Lower leg skin (tissue), 3 donors: Measurements from ENCODE around the gene C1orf21.

Experiments used
- POLR2A ChIP-seq, 2 donors: fragments of 450-650 bp; IDR thresholded peaks; one replicate each; pipeline ENCODE4 v1.6.1; 2016 to 2017; ENCODE audit warnings: antibody characterized with exemption in 2 of 2, mild to moderate bottlenecking in 1 of 2, moderate library complexity in 1 of 2
- TF ChIP-seq, protein P1 (sequence below), 3 donors: fragments of 450-650 bp; IDR thresholded peaks; one replicate each; pipeline ENCODE4 v1.5.1; 2016; ENCODE audit warnings: antibody characterized with exemption in 3 of 3, mild to moderate bottlenecking in 3 of 3, moderate library complexity in 2 of 3

DNA sequence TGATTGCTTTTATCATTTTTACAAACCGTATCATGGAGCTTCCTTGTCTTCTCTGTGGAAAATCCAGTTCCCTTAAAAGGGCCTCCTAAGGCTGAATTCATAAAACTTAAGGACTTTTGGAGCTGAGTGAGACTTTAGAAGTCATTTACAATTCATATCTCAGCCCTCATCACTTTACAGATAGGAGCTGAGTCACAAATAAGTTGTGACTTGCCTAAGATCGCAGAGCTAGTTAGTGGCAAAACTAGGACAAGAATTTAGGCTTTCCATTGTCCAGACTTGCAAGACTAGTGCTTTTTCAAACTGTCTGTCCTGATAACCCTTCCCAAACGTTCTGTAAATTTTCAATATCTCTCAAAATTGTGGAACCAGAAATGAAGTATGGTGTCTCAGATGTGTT, 37.3 kb downstream of the C1orf21 start:
- TF ChIP-seq, protein P1, sequence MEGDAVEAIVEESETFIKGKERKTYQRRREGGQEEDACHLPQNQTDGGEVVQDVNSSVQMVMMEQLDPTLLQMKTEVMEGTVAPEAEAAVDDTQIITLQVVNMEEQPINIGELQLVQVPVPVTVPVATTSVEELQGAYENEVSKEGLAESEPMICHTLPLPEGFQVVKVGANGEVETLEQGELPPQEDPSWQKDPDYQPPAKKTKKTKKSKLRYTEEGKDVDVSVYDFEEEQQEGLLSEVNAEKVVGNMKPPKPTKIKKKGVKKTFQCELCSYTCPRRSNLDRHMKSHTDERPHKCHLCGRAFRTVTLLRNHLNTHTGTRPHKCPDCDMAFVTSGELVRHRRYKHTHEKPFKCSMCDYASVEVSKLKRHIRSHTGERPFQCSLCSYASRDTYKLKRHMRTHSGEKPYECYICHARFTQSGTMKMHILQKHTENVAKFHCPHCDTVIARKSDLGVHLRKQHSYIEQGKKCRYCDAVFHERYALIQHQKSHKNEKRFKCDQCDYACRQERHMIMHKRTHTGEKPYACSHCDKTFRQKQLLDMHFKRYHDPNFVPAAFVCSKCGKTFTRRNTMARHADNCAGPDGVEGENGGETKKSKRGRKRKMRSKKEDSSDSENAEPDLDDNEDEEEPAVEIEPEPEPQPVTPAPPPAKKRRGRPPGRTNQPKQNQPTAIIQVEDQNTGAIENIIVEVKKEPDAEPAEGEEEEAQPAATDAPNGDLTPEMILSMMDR (IDR thresholded peaks at IDR 0.05): no peak
- no peak for TF ChIP-seq POLR2A (IDR thresholded peaks at IDR 0.05)
